ENCODE data around the gene TRMT6. TPM values are rescaled to one million over a fixed set of nuclear protein-coding genes. Genes with fewer than 3 reads are reported as not detected.

The TRMT6 gene
- total and polyA plus RNA-seq, 9 of the 15 experiments (the other 6 are each of a cell fraction or from before 2014, with no cell fraction given): 10.6 to 21.3 (median 15.6) TPM

GRCh38 chr20:5989539-5989938 lies 39.2 kb upstream of the TRMT6 start:
- no TSS peak for BruUV-seq (replicated peaks)
- in situ Hi-C loops (cut with MboI): no loop called here

More at GRCh38 chr20:5989539-5989938, 39.2 kb upstream of the TRMT6 start:
- Histone ChIP-seq H3K79me2 (ENCODE audit: control insufficient read depth, insufficient read depth, low read length) (no peaks in the 10 kb centered on the region), H3K4me1 (replicated peaks in 1 of 2; ENCODE audit: control insufficient read depth in 2 of 2, insufficient read depth in 2 of 2, low read length in 2 of 2) (no peaks in the 10 kb centered on the region), H2AFZ (ENCODE audit: low read depth, low read length) (no peak overlapping the region), H3K27ac (ENCODE audit: extremely low read depth, low read depth, low read length) (no peak overlapping the region), H3K9me3 (replicated peaks; ENCODE audit: control insufficient read depth, insufficient read depth, low read depth, low read length) (no peaks in the 10 kb centered on the region), H4K20me1 (replicated peaks; ENCODE audit: control insufficient read depth, insufficient read depth, low read length) (no peaks in the 10 kb centered on the region), H3K9ac (ENCODE audit: insufficient read depth in 1 of 2, low read depth in 2 of 2, low read length in 2 of 2) (no peak overlapping the region), H3K4me2 (ENCODE audit: insufficient read depth, low read length) (no peak overlapping the region), H3K27me3 (ENCODE audit: control insufficient read depth in 2 of 2, insufficient read depth in 2 of 2, low read length in 2 of 2) (no peaks in the 10 kb centered on the region), H3K9me1 (ENCODE audit: control insufficient read depth, insufficient read depth, low read length) (no peaks in the 10 kb centered on the region), H3K36me3 (ENCODE audit: control insufficient read depth, insufficient read depth, low read length) (peaks cover 72% of the 10 kb centered on the region; the same call in 2 of the 3 replicates), H3K4me3 (no peak overlapping the region)
- no peak for ATAC-seq
- intact Hi-C loops (cut with micrococcal nuclease): no loop called here
- WGBS (ENCODE audit: insufficient coverage, low coverage, missing lambda C conversion rate): 75% methylated on average over 1 of the region's 1 CpG
- ChIA-PET POLR2A (no interaction called here), CTCF (ENCODE audit: low intra/inter-chr PET ratio) (no interaction called here)
- DNase-seq (ENCODE audit: extremely low read depth in 1 of 4, low spot score in 3 of 4): no peak
- TF ChIP-seq, protein P1, sequence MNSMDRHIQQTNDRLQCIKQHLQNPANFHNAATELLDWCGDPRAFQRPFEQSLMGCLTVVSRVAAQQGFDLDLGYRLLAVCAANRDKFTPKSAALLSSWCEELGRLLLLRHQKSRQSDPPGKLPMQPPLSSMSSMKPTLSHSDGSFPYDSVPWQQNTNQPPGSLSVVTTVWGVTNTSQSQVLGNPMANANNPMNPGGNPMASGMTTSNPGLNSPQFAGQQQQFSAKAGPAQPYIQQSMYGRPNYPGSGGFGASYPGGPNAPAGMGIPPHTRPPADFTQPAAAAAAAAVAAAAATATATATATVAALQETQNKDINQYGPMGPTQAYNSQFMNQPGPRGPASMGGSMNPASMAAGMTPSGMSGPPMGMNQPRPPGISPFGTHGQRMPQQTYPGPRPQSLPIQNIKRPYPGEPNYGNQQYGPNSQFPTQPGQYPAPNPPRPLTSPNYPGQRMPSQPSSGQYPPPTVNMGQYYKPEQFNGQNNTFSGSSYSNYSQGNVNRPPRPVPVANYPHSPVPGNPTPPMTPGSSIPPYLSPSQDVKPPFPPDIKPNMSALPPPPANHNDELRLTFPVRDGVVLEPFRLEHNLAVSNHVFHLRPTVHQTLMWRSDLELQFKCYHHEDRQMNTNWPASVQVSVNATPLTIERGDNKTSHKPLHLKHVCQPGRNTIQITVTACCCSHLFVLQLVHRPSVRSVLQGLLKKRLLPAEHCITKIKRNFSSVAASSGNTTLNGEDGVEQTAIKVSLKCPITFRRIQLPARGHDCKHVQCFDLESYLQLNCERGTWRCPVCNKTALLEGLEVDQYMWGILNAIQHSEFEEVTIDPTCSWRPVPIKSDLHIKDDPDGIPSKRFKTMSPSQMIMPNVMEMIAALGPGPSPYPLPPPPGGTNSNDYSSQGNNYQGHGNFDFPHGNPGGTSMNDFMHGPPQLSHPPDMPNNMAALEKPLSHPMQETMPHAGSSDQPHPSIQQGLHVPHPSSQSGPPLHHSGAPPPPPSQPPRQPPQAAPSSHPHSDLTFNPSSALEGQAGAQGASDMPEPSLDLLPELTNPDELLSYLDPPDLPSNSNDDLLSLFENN (IDR thresholded peaks at IDR 0.05; ENCODE audit: low read depth in 2 of 2, low read length in 2 of 2): no peak
- no peak for TF ChIP-seq MYBL2 (IDR thresholded peaks at IDR 0.05; ENCODE audit: low read depth)
- TF ChIP-seq MYBL2 (CRISPR knock-in tag; IDR thresholded peaks at IDR 0.05; ENCODE audit: borderline replicate concordance): no peak
- TF ChIP-seq, protein P2, sequence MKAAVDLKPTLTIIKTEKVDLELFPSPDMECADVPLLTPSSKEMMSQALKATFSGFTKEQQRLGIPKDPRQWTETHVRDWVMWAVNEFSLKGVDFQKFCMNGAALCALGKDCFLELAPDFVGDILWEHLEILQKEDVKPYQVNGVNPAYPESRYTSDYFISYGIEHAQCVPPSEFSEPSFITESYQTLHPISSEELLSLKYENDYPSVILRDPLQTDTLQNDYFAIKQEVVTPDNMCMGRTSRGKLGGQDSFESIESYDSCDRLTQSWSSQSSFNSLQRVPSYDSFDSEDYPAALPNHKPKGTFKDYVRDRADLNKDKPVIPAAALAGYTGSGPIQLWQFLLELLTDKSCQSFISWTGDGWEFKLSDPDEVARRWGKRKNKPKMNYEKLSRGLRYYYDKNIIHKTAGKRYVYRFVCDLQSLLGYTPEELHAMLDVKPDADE (conservative IDR thresholded peaks at IDR 0.05; ENCODE audit: control insufficient read depth, low read depth, low read length): no peak
- no peak for TF ChIP-seq GTF2F1 (IDR thresholded peaks at IDR 0.05; ENCODE audit: low read depth, low read length)
- TF ChIP-seq COPS2 (conservative IDR thresholded peaks at IDR 0.05): no peak
- TF ChIP-seq MCM5 (IDR thresholded peaks at IDR 0.05; ENCODE audit: low read depth): no peak
- TF ChIP-seq GABPB2 (CRISPR knock-in tag; conservative IDR thresholded peaks at IDR 0.05): no peak
- TF ChIP-seq HDAC8 (tag; IDR thresholded peaks at IDR 0.05): no peak
- no peak for FAIRE-seq
